Vagina (tissue), 2 donors: ENCODE results near the gene NINL. TPM values are rescaled to one million over a fixed set of nuclear protein-coding genes. Genes with fewer than 3 reads are reported as not detected.

Experiments used
- DNase-seq, 2 donors: peaks; one replicate each; pipeline ENCODE4 v3.0.0-alpha.2; 2017; ENCODE audit errors: extremely low spot score in 2 of 2
- H3K27ac ChIP-seq: fragments of 200-600 bp; sonication (generic); one replicate; pipeline ENCODE4 v1.5.1; 2019
- H3K27me3 ChIP-seq: fragments of 200-600 bp; sonication (generic); one replicate; pipeline ENCODE4 v1.5.1; 2019
- H3K36me3 ChIP-seq, 2 donors: fragments of 200-600 bp; sonication (generic); one replicate each; pipeline ENCODE4 v1.5.1; 2017 to 2019
- H3K4me1 ChIP-seq: fragments of 200-600 bp; sonication (generic); one replicate; pipeline ENCODE4 v1.5.1; 2019
- H3K4me3 ChIP-seq, 2 donors: fragments of 200-600 bp; sonication (generic); 1 replicate in 1 of 2; 2 replicates in 1 of 2; pipeline ENCODE4 v1.5.1; 2016 to 2019
- H3K9me3 ChIP-seq: fragments of 200-600 bp; sonication (generic); one replicate; pipeline ENCODE4 v1.5.1; 2019
- CTCF ChIP-seq, 3 experiments: fragments of 450-650 bp in 2 of 3; fragments of 200-600 bp in 1 of 3; sonication (generic) in 1 of 3; IDR thresholded peaks; one replicate each; pipeline ENCODE4 v1.5.1; 2017 to 2019; ENCODE audit warnings: antibody characterized with exemption in 3 of 3, mild to moderate bottlenecking in 2 of 3, moderate library complexity in 2 of 3
- POLR2A ChIP-seq, 2 donors: fragments of 450-650 bp; IDR thresholded peaks; one replicate each; pipeline ENCODE4 v1.6.1; 2017; ENCODE audit warnings: antibody characterized with exemption in 2 of 2, mild to moderate bottlenecking in 2 of 2, moderate library complexity in 2 of 2
- POLR2AphosphoS5 ChIP-seq, 2 donors: sonication (generic); formaldehyde crosslinking; IDR thresholded peaks; one replicate each; pipeline ENCODE4 v1.9.0; 2017; ENCODE audit warnings: antibody characterized with exemption in 2 of 2, mild to moderate bottlenecking in 2 of 2, low read depth in 1 of 2; ENCODE audit not compliant: insufficient read depth in 1 of 2
- intact Hi-C: fragments of 100-400 bp; cut with DNase I; formaldehyde crosslinking; loops from one replicate; pipeline ENCODE4 v1.15.1; 2023
- total RNA-seq: library from RNA; depleted of rRNA; stranded (reverse); fragments of >200 nt; gene quantifications from one replicate; pipeline ENCODE4 v1.2.3, GENCODE V29; 2016

NINL gene
- total RNA-seq, 1 donor from 2014 or later, result 11.5 TPM

DNA sequence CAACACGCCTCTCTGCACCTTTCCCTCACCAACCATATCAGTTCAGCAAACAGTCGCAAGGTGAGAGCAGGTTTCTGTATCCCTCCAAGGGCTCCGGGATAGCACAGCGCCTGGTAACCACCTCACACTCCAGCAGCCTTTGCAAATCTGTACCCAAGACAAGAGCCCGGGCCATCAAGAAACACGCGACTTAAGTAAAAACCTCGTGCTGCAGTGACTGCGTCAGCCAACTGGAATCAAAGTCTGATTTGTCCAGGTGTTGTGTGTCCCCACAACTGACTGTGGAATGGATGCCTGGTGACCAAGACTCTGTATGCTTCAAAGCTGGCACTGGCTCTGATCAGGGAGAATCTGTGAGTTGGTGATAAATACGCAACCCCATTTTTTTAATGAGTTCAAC, 74.1 kb downstream of the NINL start:
- intact Hi-C loops, result no loop called here
- no peak for DNase-seq

DNA sequence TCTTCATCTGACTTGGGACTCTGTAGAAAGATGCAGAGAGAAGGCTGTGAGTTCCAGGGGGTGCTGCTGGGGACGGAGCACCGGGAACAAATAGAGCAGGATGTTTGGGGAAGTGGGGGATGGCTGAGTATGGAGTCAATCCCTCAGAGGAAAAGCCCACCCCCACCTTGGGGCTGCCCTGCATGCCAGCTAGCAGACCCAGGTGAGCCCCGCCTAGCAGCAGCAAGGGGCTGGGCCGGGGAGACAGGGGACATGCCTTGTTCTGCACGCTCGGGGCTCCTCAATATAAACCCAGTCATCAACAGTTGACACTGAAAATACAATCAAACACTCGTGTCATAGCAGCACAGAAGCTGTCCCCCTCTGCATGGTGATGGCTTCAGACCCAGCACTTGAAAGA, 74.6 kb downstream of the NINL start:
- intact Hi-C loops, result no loop called here
- no peaks in the 10 kb centered on the region for H3K4me1 ChIP-seq
- peaks cover 5% of the 10 kb centered on the region for H3K9me3 ChIP-seq
- TF ChIP-seq CTCF (IDR thresholded peaks at IDR 0.05), result no peak
- TF ChIP-seq POLR2AphosphoS5 (IDR thresholded peaks at IDR 0.05; ENCODE audit: insufficient read depth in 1 of 2, low read depth in 1 of 2), result no peak
- no peak for TF ChIP-seq POLR2A (IDR thresholded peaks at IDR 0.05)
- no peaks in the 10 kb centered on the region for H3K27me3 ChIP-seq
- peaks cover 0 to 44% of the 10 kb centered on the region in 2 donors for H3K36me3 ChIP-seq
- no peak overlapping the region for H3K27ac ChIP-seq
- H3K4me3 ChIP-seq, result no peak overlapping the region
- no peak for DNase-seq

More for the DNA sequence above, 74.1 kb downstream of the NINL start:
- H3K4me1 ChIP-seq, result no peaks in the 10 kb centered on the region
- no peaks in the 10 kb centered on the region for H3K27me3 ChIP-seq
- TF ChIP-seq CTCF (IDR thresholded peaks at IDR 0.05) (no peak), POLR2AphosphoS5 (IDR thresholded peaks at IDR 0.05; ENCODE audit: insufficient read depth in 1 of 2, low read depth in 1 of 2) (no peak), POLR2A (IDR thresholded peaks at IDR 0.05) (no peak)
- H3K4me3 ChIP-seq, result no peak overlapping the region
- H3K9me3 ChIP-seq, result peaks cover 5% of the 10 kb centered on the region
- no peak overlapping the region for H3K27ac ChIP-seq
- peaks cover 0 to 47% of the 10 kb centered on the region in 2 donors for H3K36me3 ChIP-seq

GRCh38 chr20:25510202-25510601, 75.1 kb downstream of the NINL start:
- intact Hi-C loops, result no loop called here
- H3K36me3 ChIP-seq, result peaks cover 0 to 39% of the 10 kb centered on the region in 2 donors
- no peaks in the 10 kb centered on the region for H3K4me1 ChIP-seq
- H3K4me3 ChIP-seq, result no peak overlapping the region
- H3K9me3 ChIP-seq, result peaks cover 5% of the 10 kb centered on the region
- no peaks in the 10 kb centered on the region for H3K27me3 ChIP-seq
- no peak for TF ChIP-seq POLR2AphosphoS5 (IDR thresholded peaks at IDR 0.05; ENCODE audit: insufficient read depth in 1 of 2, low read depth in 1 of 2)
- no peak for TF ChIP-seq POLR2A (IDR thresholded peaks at IDR 0.05)
- TF ChIP-seq CTCF (IDR thresholded peaks at IDR 0.05), result no peak
- H3K27ac ChIP-seq, result no peak overlapping the region
- DNase-seq, result no peak

- Histone ChIP-seq H3K36me3 (peaks cover 0 to 28% of the 10 kb centered on the region in 2 donors), H3K4me3 (no peak overlapping the region), H3K27ac (no peak overlapping the region), H3K9me3 (no peaks in the 10 kb centered on the region), H3K4me1 (no peaks in the 10 kb centered on the region), H3K27me3 (no peaks in the 10 kb centered on the region)
- no peak for TF ChIP-seq POLR2A (IDR thresholded peaks at IDR 0.05)
- no peak for TF ChIP-seq CTCF (IDR thresholded peaks at IDR 0.05)
- no peak for TF ChIP-seq POLR2AphosphoS5 (IDR thresholded peaks at IDR 0.05; ENCODE audit: insufficient read depth in 1 of 2, low read depth in 1 of 2)
- no peak for DNase-seq
- intact Hi-C loops, result no loop called here
Observed at GRCh38 chr20:25509084-25509483, 76.2 kb downstream of the NINL start.

DNA sequence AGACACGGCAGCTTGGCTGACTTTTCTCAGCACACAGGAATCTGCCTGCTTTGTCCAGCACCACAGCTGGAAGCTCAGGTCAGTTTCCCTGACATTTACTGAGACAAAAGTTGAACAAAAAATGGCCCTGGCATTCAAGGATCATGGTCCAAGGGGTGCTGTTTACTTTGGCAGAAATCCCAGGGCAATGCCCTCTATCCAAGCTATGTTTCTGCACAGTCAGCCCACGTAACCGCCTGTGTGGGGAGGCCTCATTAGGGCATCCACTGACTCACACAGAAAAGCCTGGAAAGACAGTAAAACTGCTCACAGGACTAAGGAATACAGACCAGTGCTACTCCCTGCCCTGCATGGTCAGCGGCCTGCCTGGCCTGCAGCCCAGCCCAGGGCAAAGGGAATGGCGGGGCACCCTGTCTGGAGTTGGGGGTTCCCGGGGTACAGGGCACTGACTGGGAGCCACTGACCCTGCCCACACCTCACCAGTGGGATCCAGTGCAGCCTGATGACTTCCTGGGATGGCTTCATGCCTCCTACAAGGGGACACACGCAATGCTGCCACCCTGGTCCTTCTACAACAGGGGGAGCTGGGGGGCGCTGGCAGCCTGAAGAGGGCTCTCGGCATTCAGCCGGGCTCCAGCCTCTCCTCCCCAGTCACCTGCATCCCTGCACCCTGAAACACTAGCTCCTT, 77.1 kb downstream of the NINL start:
- H3K4me1 ChIP-seq, result no peaks in the 10 kb centered on the region
- intact Hi-C loops, result no loop called here

More for the DNA sequence above, 77.1 kb downstream of the NINL start:
- TF ChIP-seq POLR2A (IDR thresholded peaks at IDR 0.05), result no peak
- no peak for TF ChIP-seq POLR2AphosphoS5 (IDR thresholded peaks at IDR 0.05; ENCODE audit: insufficient read depth in 1 of 2, low read depth in 1 of 2)
- TF ChIP-seq CTCF (IDR thresholded peaks at IDR 0.05), result no peak
- no peaks in the 10 kb centered on the region for H3K9me3 ChIP-seq
- no peaks in the 10 kb centered on the region for H3K27me3 ChIP-seq
- H3K27ac ChIP-seq, result no peak overlapping the region
- no peak for DNase-seq
- peaks cover 0 to 27% of the 10 kb centered on the region in 2 donors for H3K36me3 ChIP-seq
- H3K4me3 ChIP-seq, result no peak overlapping the region
